ENCODE data around the gene SPRR3. TPM values are rescaled to one million over a fixed set of nuclear protein-coding genes. Genes with fewer than 3 reads are reported as not detected.

The SPRR3 gene
- total RNA-seq, 1 donor from 2014 or later: not detected

GRCh38 chr1:152965853-152966252, 35.7 kb upstream of the SPRR3 start:
- no peak overlapping the region for H3K27ac Mint-ChIP-seq (ENCODE audit: unreplicated experiment)
- no peak overlapping the region for H3K4me3 Mint-ChIP-seq (ENCODE audit: unreplicated experiment)
- no peaks in the 10 kb centered on the region for H3K9me3 Mint-ChIP-seq (ENCODE audit: unreplicated experiment)
- H3K36me3 Mint-ChIP-seq (ENCODE audit: unreplicated experiment): no peaks in the 10 kb centered on the region
- no peaks in the 10 kb centered on the region for H3K4me1 Mint-ChIP-seq (ENCODE audit: low read depth, unreplicated experiment)
- TF ChIP-seq, protein P1, sequence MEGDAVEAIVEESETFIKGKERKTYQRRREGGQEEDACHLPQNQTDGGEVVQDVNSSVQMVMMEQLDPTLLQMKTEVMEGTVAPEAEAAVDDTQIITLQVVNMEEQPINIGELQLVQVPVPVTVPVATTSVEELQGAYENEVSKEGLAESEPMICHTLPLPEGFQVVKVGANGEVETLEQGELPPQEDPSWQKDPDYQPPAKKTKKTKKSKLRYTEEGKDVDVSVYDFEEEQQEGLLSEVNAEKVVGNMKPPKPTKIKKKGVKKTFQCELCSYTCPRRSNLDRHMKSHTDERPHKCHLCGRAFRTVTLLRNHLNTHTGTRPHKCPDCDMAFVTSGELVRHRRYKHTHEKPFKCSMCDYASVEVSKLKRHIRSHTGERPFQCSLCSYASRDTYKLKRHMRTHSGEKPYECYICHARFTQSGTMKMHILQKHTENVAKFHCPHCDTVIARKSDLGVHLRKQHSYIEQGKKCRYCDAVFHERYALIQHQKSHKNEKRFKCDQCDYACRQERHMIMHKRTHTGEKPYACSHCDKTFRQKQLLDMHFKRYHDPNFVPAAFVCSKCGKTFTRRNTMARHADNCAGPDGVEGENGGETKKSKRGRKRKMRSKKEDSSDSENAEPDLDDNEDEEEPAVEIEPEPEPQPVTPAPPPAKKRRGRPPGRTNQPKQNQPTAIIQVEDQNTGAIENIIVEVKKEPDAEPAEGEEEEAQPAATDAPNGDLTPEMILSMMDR (IDR thresholded peaks at IDR 0.05; ENCODE audit: partially characterized antibody, unreplicated experiment): no peak
- peaks cover 5% of the 10 kb centered on the region for H3K27me3 Mint-ChIP-seq (ENCODE audit: unreplicated experiment)
- DNase-seq: no peak

DNA sequence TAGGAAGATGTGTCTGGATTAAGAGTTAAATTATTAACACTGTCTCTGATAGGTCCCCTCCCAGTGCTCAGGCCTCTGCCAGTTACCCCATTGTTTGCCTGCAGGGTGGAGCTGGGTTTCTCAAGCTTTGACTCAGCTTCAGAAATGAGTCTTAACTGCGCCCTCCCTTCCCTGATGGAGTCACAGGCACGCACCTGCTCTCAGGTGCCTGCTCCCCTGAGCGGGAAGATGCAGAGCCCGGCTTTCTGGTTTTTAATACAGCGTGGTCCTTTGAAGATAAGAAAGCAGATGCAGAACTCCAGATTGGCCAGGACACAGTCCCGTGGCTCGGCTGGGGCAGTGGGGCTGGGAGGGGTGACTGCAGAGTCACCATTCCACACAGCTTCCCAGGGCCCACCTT, 34.3 kb upstream of the SPRR3 start:
- Mint-ChIP-seq H3K4me3 (ENCODE audit: unreplicated experiment) (no peak overlapping the region), H3K27ac (ENCODE audit: unreplicated experiment) (no peak overlapping the region), H3K36me3 (ENCODE audit: unreplicated experiment) (no peaks in the 10 kb centered on the region), H3K9me3 (ENCODE audit: unreplicated experiment) (no peaks in the 10 kb centered on the region), H3K27me3 (ENCODE audit: unreplicated experiment) (peaks cover 1% of the 10 kb centered on the region), H3K4me1 (ENCODE audit: low read depth, unreplicated experiment) (no peaks in the 10 kb centered on the region)
- TF ChIP-seq, protein P1 (IDR thresholded peaks at IDR 0.05; ENCODE audit: partially characterized antibody, unreplicated experiment): no peak
- DNase-seq: no peak

DNA sequence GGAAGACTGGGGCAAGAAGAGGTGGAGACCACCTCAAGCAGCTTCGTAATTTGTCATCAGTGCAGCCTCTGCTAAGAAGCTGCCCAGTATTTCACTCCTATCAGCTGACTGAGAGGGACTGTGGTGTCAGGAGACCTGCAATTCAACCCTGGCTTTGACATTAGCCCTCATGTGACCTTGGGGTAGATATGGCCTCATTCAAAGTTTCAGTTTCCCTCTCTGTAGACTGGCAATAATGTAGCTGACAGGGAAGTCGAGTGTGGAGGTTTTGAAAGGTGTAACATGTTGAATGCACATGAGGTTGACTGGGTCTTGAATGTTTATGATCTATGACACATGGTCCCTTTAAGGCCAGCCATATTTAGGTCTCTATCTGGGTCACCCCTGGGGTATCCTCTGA, 33.3 kb upstream of the SPRR3 start:
- Mint-ChIP-seq H3K9me3 (ENCODE audit: unreplicated experiment) (no peaks in the 10 kb centered on the region), H3K27me3 (ENCODE audit: unreplicated experiment) (peaks cover 1% of the 10 kb centered on the region), H3K27ac (ENCODE audit: unreplicated experiment) (no peak overlapping the region), H3K4me3 (ENCODE audit: unreplicated experiment) (no peak overlapping the region), H3K4me1 (ENCODE audit: low read depth, unreplicated experiment) (no peaks in the 10 kb centered on the region), H3K36me3 (ENCODE audit: unreplicated experiment) (no peaks in the 10 kb centered on the region)
- TF ChIP-seq, protein P1 (IDR thresholded peaks at IDR 0.05; ENCODE audit: partially characterized antibody, unreplicated experiment): no peak
- no peak for DNase-seq

- Mint-ChIP-seq H3K27ac (ENCODE audit: unreplicated experiment) (no peak overlapping the region), H3K4me1 (ENCODE audit: low read depth, unreplicated experiment) (no peaks in the 10 kb centered on the region), H3K27me3 (ENCODE audit: unreplicated experiment) (peaks cover 1% of the 10 kb centered on the region), H3K4me3 (ENCODE audit: unreplicated experiment) (no peak overlapping the region), H3K9me3 (ENCODE audit: unreplicated experiment) (no peaks in the 10 kb centered on the region), H3K36me3 (ENCODE audit: unreplicated experiment) (no peaks in the 10 kb centered on the region)
- TF ChIP-seq, protein P1 (IDR thresholded peaks at IDR 0.05; ENCODE audit: partially characterized antibody, unreplicated experiment): no peak
- no peak for DNase-seq
Measured at GRCh38 chr1:152969036-152969435, 32.5 kb upstream of the SPRR3 start.

GRCh38 chr1:152970495-152970894, 31.1 kb upstream of the SPRR3 start, which contains the start of gene SPRR4:
Gene SPRR4 (plus strand): TSS chr1:152970648. CDS start chr1:152971891, 1,243 bp downstream.
- H3K27me3 Mint-ChIP-seq (ENCODE audit: unreplicated experiment): no peaks in the 10 kb centered on the region
- no peak for DNase-seq
- TF ChIP-seq, protein P1 (IDR thresholded peaks at IDR 0.05; ENCODE audit: partially characterized antibody, unreplicated experiment): no peak
- no peaks in the 10 kb centered on the region for H3K9me3 Mint-ChIP-seq (ENCODE audit: unreplicated experiment)
- H3K27ac Mint-ChIP-seq (ENCODE audit: unreplicated experiment): no peak within 1 kb of the TSS
- H3K36me3 Mint-ChIP-seq (ENCODE audit: unreplicated experiment): no peaks in the 10 kb centered on the region
- no peaks in the 10 kb centered on the region for H3K4me1 Mint-ChIP-seq (ENCODE audit: low read depth, unreplicated experiment)
- H3K4me3 Mint-ChIP-seq (ENCODE audit: unreplicated experiment): no peak within 1 kb of the TSS

All from glutamatergic neuron (in vitro differentiated cells).